IPS DF 4.7 (cell line): Measurements from ENCODE around the gene LINC01488.

Experiments
- DNase-seq: peaks from one replicate; pipeline ENCODE4 v3.0.0-alpha.2; 2013; ENCODE audit warnings: low spot score; ENCODE audit errors: extremely low read depth

The LINC01488 gene

GRCh38 chr11:69529001-69529400 lies 47.5 kb downstream of the LINC01488 start:
- DNase-seq: no peak

DNA sequence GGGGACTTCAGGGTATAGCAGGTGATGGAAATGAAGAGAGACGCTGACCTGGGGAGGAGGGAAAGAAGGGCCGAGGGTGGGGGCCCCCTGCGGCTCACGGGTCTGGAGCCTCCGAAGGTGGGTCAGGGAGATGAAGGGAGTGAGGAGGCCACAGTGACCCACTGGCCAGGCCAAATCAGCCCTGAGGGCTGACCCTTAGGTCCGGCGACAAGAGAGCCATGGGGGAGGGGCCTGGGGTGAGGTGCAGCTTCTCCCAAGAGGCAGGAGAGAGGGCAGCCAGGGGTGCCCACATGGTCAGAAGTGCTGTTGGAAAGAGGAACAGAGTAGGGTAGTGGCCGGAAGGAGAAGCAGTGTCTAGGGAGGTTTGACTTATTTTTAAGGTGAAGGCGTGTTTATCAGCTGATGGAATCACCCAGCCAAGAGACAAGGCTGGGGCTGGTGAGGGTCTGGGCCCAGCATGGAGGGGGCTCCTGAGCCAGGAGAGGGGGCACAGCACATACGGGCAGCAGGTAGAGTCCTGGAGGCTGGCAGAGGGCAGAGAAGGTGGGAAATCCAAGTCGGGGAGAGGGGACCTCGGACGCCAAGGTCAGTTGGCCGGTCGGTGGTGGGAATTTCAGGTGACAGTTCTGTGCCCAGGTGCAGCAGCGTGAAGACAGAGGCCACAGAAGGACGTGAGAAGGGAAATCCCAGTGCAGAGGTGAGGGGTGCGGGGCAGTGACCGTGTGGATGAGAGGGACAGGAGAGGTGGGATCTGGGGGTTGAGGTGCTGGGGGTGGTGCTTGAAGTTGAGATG lies 49.0 kb downstream of the LINC01488 start:
- no peak for DNase-seq

GRCh38 chr11:69531071-69531716 lies 49.7 kb downstream of the LINC01488 start:
- DNase-seq: no peak

GRCh38 chr11:69531717-69532088 lies 50.2 kb downstream of the LINC01488 start:
- no peak for DNase-seq

GRCh38 chr11:69533296-69534165 lies 52.1 kb downstream of the LINC01488 start:
- DNase-seq: no peak

DNA sequence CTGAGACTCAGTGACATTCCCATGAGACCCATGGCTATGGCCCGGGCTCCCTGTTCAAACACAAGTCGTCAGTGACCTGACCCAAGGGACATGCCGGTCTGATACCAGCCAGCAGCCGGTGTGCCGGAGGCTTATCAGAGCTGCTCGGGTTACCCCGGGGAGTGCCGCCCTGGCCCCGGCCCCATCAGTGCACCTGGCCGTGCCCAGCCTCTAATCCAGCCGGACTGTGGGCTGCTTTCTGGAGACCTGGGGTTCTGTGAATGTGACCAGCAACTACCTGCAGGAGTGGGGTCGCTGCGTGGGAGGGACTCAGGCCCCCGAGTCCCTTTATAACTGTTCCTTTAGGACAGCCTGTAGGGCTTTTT lies 52.7 kb downstream of the LINC01488 start:
- no peak for DNase-seq

DNA sequence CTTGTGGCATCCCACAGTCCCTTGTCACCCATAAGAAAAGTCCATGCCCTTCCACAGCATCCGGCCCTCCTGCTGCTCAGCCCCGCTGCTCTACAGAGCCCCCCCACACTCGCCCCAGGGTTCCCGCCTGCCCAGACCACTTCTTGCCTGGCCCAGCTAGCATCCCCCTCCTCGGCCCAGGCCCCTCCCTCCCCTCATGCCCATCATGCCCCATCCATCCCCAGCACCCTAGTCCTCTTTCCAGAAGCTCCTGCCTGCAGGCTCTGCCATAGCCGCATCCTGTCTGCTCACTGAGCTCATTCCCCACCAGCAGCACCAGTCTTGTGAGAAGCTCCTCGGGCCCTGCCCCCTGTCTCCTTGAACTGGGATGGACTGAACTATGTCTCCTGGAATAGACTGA lies 54.4 kb downstream of the LINC01488 start:
- no peak for DNase-seq

DNA sequence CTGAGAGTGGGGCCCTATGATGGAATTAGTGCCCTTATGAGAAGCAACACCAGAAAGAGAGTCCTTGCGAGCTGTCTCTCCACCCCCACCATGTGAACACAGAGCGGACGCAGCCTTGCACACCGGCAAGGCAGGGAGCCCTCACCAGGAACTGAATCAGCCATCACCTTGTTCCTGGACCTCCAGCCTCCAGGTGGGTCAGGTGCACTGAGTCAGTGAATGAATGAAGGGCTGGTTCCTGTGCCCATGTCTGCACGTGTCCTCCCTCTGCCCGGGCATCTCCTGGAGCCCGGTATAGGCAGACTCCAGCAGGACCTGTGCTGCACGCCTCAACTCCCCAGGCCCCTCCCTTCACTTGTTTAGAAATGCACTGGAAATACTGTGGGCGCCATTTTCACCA lies 54.9 kb downstream of the LINC01488 start:
- DNase-seq: no peak

- DNase-seq: no peak
Measured at GRCh38 chr11:69537126-69537525, 55.7 kb downstream of the LINC01488 start.

- no peak for DNase-seq
Measured at GRCh38 chr11:69537855-69538640, 56.6 kb downstream of the LINC01488 start.

GRCh38 chr11:69538854-69539253 lies 57.4 kb downstream of the LINC01488 start:
- no peak for DNase-seq

DNA sequence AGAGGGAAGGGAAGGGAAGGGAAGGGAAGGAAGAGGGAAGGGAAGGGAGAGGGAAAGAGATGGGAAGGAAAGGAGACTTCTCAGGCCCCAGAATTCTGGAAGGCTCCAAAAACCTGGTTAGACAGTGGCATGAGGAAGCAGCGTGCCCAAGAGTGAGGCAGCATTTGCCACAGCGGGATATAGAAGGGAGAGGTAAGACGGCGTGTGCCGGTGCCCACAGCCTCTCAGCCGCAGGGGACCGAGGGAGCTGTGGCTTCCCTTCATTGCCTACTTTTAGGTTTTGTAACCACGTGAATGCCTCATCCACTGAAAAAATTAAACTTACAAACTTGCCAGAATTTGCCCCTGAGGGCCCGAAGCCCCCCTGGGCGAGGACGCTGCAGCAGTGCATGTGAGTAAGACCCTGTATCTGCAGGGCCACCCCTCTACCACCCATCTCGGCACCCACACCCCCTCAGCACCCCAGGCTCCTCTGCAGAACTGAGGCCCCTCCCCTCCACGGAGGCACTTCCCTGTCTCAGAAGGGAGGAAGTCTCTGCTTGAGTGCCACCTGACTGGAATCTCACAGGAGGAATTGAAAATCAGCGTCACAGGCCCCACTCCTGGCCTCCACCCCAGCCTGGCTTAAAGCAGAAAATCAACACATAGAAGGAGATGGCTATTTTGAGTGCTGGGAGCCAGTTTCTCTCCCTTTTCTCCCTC lies 58.1 kb downstream of the LINC01488 start:
- no peak for DNase-seq

DNA sequence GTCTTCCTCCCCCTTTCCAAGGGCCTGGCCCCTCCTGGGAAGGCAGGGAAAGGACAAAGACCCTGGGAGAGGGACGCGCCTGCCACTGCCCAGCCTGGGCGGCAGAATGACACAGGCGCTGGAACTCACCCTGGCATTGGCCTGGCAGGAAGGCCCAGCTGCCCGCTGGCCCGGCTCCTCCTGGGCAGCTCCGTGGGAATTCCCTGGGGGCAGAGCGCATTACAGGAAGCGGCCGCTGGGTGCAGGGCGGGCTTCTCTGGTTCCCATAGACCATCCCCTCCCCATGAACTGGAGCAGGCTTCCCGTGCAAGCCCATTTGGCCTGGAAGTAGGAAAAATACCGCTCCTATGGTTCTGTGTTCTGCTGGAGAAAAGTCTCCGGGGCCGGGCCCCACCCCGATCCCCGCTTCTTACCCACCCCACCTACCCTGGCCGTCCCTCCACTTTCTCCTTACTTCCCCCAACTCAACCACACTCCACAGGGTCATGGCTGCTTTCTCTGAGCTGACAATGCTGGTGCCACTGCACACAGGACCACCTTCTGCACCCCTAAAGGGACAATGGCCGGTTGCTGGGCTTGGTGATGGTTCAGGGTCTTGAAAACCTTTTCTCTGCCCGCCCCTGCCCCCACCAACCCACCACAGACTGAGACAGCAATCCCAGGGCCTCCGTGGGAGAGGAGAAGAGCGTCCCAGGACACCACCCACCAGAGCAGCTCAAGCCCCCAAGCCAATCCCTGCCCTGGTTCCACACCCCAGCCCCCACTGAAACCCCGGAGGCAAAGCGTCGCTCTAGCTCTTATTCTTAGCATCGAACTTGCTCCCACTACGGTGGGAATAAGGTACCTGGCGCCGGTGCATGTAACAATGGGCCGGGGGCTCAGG lies 58.9 kb downstream of the LINC01488 start:
- no peak for DNase-seq

- DNase-seq: no peak
Measured at GRCh38 chr11:69541001-69541285, 59.5 kb downstream of the LINC01488 start.

DNA sequence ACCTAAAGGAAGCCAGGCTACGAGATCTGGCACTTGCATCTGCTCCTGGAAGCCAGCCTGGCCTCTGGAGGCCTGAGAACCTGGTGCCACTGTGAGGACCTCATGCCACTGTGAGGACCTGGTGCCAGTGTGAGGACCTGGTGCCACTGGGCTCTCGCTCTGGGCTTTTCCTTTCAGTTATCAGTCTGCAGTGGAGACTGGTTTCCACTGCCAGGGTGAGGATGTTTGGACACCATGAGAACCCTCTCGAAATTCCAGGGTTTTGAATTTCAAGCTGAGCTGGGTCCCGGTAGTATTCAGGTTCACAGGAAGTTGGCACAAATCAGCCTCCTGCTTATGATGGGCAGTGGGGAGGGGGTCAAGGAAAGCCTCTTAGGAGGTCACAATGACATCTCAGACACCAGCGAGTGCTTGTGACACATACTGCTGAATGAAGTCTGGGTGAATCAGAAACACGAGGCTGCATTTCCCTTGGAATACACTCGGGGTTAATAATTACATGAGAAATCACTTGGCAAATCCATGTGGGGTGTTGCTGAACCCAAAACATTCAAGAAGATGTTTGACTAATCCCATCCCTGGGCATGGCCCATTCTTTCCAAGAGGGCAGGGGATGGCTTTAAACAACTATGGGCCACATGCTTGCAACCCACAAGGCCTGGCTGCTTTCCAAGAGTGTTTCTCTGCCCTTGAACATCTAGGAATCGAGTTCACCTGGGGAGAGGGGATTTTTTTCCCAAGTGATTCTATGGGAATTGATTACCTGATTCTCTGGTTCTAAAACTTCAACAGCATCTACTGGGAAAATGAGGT lies 60.2 kb downstream of the LINC01488 start:
- DNase-seq: no peak

DNA sequence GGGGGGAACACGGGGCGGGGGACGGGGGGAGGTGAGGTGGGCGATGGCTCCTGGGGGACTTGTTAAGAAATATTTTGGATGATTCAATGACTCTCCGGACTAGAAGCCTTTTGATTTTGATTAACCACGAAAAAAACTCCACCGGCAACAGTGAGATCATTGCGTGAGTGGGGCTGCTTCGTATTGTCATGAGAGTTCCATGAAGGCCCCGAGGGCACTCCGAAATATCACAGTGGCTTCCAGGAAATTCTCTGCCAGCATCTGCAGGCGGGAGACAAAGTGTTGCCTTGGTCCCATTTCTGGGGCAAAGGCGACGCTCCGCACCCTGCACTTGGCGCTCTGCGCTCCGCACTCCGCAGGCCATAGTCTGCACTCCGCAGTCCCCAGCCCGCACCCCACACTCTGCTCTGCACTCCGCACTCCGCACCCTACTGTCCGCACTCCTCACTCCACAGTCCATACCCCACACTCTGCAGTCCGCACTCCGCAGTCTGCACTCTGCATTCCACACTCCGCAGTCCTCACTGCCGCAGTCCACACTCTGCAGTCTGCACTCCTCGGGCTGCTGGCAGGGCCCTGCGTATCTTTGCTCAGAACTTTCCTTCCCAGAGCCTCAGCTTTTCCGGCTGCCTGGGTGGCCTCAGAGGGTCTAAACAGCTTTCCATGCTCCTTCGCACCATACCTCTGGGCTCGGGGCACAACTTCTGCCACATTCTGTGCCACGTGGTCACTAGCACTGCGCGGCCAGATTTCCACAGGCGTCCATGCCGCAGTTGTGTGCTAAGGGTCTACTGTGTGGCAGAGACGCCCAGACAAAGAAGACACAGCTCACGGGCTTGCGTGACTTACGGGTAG lies 61.1 kb downstream of the LINC01488 start:
- no peak for DNase-seq
